Omental fat pad (tissue), 4 donors: ENCODE measurements around the gene SNURF. TPM values are rescaled to one million over a fixed set of nuclear protein-coding genes. Genes with fewer than 3 reads are reported as not detected.
"Not testable (repeated sequence)": the region's sequence is repeated elsewhere in the genome, so short reads cannot be mapped to it uniquely, and the experiment has no call there.

ENCODE experiments used
- ATAC-seq: fragments of 150-250 bp; one replicate; pipeline ENCODE4 v1.9.1; 2016; ENCODE audit warnings: mild to moderate bottlenecking, moderate library complexity; ENCODE audit not compliant: low FRiP score
- DNase-seq: peaks from one replicate; pipeline ENCODE4 v3.0.0-alpha.2; 2019; ENCODE audit warnings: low spot score
- CTCF ChIP-seq, 3 donors: fragments of 450-650 bp; IDR thresholded peaks; one replicate each; pipeline ENCODE4 v1.5.1; 2016 to 2017; ENCODE audit warnings: antibody characterized with exemption in 3 of 3, mild to moderate bottlenecking in 3 of 3, moderate library complexity in 2 of 3
- total RNA-seq, 4 donors: library from RNA; depleted of rRNA; stranded (reverse); fragments of >200 nt; gene quantifications; one replicate each; pipeline ENCODE4 v1.1.0, GENCODE V29; 2016

Gene SNURF
- total RNA-seq, 4 donors from 2014 or later: 1.2 to 6.8 (median 4.3) TPM

DNA sequence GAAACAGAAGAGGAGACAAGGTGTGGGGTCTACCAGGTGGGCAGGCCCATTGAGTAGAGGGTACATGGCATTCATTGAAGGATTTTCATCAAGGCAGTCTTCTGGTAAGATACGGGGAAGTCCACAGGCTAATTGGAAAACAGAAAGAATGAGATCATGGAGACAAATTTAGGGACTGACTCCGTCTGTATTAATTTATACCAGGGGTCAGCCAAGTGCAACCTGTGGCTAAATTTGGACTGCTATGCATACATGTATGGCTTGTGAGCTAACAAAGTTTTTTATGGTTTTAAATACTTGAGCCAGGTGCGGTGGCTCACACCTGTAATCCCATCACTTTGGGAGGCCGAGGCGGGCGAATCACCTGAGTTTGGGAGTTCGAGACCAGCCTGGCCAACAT, 21.1 kb upstream of the SNURF start:
- no peak for DNase-seq
- no peak for ATAC-seq
- no peak for TF ChIP-seq CTCF (IDR thresholded peaks at IDR 0.05)

DNA sequence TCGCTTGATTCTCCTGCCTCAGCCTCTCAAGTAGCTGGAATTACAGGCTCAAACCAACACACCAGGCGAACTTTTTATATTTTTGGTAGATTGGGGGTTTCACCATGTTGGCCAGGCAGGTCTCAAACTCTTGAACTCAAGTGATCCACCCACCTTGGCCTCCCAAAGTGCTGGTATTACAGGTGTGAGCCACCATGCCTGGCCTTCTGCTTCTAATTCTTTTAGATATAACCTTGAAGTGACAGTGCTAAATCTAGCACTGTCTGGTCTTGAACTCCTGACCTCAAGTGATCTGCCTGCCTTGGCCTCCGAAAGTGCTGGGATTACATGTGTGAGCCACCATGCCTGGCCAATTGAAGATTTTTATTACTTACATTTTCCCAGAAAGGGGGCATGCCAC, 16.6 kb upstream of the SNURF start:
- ATAC-seq, DNase-seq: not testable (repeated sequence)

DNA sequence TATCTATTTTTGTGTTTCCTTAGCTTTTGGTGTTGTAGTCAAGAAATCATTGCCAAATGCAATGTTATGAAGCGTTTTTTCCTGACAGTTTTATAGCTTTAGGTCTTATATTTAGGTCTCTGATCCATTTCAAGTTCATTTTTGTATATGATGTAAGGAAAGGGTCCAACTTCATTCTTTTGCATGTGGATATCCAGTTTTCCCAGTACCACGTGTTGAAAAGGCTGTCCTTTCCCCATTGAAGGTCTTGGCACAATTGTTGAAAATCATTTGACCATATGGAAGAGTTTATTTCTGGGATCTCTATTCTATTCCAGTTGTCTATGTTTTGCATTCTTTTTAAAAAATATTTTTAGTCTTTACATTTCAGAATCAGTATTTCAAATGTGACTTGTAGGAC, 14.6 kb upstream of the SNURF start:
- DNase-seq (no peak), ATAC-seq (no peak)
- TF ChIP-seq CTCF (IDR thresholded peaks at IDR 0.05): no peak

GRCh38 chr15:24943361-24943760, 11.4 kb upstream of the SNURF start:
- no peak for TF ChIP-seq CTCF (IDR thresholded peaks at IDR 0.05)
- no peak for ATAC-seq
- no peak for DNase-seq

- ATAC-seq: no peak
- no peak for TF ChIP-seq CTCF (IDR thresholded peaks at IDR 0.05)
- DNase-seq: no peak
These were observed 9.8 kb upstream of the SNURF start for GRCh38 chr15:24944954-24945353.

- no peak for TF ChIP-seq CTCF (IDR thresholded peaks at IDR 0.05)
- ATAC-seq (no peak), DNase-seq (no peak)
These were observed 9.1 kb upstream of the SNURF start for GRCh38 chr15:24945711-24946110.

DNA sequence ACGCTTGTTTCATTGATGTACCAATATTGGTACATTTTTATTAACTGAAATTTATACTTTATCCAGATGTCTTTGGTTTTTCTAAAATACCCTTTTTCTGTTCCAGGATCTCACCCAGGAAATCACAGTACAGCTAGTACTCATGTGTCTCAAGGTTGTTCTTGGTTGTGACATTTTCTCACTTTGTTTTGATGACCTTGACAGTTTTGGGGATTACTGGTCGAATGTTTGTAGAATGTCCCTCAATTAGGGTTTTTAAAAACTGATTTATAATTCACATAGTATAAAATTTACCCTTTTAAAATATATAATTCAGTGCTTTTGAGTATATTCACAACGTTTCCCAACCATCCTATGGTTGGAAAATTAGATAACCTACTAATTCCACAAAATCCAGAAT, 6.3 kb upstream of the SNURF start:
- ATAC-seq (no peak), DNase-seq (no peak)
- TF ChIP-seq CTCF (IDR thresholded peaks at IDR 0.05): no peak

- ATAC-seq: no peak
- DNase-seq: no peak
- TF ChIP-seq CTCF (IDR thresholded peaks at IDR 0.05): no peak
These were observed 739 bp downstream of the SNURF start for GRCh38 chr15:24955531-24955921.
